Measurements from ENCODE around the gene VPS13D.

VPS13D gene

DNA sequence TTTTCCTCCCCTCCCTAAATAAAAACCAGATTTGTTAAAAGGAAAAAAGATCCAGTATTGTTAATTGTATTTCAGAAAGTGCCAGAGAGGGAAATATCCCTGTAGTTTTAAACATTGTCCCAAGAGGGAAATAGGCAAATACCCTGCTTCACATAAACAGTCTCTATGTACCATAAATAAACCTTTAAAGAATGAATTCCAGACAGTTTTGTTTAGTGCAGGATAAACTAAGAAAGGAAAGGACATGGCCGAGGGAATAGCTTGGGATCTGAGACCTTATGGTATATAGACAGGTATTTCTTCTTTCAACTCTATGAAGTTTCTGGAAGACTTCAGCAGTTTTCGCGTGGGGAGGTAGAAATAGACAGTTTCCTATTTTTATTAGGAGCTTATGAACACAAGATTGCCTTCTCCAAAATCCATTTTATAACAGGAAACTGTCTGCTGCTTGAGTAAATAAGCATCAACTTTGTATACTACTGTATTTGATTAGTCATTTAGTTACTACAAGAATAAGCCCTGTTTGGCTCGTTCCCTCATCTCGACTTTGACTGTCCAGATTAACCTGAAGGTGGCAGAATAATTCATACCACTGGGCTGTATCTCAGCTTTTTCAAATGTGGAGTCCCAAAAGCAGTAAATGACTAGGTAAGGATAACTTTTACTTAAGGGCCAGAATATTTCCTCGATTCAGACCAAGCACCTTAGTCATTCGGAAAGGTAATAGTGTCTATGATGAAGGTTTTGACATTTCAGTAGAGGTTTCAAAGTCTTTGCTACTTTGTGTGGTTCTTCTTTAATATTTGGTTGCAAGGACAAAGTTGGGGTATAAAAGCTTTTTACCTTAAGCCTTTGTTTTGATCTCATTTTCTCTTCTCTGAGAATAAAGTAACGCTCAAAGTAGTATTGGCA lies 177.5 kb downstream of the VPS13D start:
- DNase-seq: no peak

- DNase-seq: no peak
Measured at GRCh38 chr1:12407962-12408454, 178.2 kb downstream of the VPS13D start.

GRCh38 chr1:12408662-12409061 lies 178.8 kb downstream of the VPS13D start:
- no peak for DNase-seq

DNA sequence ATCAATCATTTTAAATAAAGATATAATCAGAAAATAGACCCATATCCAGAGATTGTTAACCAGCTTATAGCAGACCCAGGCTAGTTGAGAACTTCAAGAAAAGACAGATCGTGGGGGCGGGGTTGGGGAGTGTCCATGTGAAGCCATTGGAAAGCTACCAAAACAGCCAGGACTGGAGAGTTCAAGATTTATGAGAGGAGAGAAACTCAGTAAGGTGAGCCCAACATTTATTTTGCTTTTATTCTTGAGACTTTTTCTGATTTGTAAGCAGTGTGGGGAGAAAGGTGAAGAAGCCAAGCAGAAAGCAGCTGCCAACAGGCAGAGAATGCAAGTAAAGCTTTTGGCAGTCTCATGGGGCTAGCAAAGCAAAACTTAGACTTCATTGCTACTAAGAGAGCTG lies 179.9 kb downstream of the VPS13D start:
- DNase-seq: no peak

GRCh38 chr1:12410351-12410750 lies 180.5 kb downstream of the VPS13D start:
- no peak for DNase-seq

DNA sequence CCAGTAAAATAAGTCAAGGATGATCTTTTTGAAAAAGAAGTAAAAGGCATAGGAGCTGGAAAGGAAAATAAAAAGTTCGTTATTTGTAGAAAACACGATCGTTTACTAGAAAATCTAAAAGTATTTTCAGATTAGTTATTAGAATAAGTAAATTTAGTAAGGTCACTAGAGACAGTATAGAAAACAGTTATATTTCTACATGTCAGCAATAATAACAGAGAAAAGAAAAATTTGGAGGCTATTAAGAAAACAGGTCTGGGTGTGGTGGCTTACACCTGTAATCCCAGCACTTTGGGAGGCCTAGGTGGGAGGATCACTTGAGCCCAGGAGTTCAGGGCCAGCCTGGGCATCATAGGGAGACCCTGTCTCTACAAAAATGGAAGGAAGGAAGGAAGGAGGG lies 181.3 kb downstream of the VPS13D start:
- DNase-seq: no peak

GRCh38 chr1:12411747-12412146 lies 181.9 kb downstream of the VPS13D start:
- DNase-seq: no peak

GRCh38 chr1:12412439-12412838 lies 182.6 kb downstream of the VPS13D start:
- DNase-seq: no peak

DNA sequence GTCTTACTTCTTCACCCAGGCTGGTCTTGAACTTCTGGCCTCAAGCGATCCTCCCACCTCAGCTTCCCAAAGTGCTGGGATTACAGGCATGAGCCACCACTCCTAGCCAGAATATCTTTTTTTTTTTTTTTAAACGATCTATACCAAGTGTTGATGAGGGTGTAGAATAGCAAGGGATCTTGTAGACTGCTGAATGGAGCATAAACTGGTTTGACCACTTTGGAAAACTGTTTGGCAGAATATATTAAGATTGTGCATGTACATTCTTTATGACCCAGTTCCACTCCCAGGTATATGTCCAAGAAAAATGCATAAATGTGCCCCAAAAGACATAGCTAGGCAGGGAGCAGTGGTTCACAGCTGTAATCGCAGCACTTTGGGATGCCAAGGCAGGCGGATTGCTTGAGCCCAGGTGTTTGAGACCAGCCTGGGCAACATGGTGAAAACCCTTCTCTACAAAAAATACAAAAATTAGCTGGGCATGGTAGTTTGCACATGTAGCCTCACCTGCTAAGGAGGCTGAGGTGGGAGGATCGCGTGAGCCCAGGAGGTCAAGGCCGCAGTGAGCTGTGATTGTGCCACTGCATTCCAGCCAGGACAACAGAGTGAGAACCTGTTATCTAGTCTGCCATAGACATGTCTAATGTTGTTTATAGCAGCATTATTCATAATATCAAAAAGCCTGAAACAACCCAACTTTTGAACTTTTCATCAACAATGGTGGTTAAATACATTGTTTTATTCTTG lies 184.0 kb downstream of the VPS13D start:
- no peak for DNase-seq

- no peak for DNase-seq
Measured at GRCh38 chr1:12414444-12415018, 184.7 kb downstream of the VPS13D start.

GRCh38 chr1:12415038-12415466 lies 185.2 kb downstream of the VPS13D start:
- no peak for DNase-seq

- DNase-seq: no peak
Measured at GRCh38 chr1:12416101-12416500, 186.3 kb downstream of the VPS13D start.

DNA sequence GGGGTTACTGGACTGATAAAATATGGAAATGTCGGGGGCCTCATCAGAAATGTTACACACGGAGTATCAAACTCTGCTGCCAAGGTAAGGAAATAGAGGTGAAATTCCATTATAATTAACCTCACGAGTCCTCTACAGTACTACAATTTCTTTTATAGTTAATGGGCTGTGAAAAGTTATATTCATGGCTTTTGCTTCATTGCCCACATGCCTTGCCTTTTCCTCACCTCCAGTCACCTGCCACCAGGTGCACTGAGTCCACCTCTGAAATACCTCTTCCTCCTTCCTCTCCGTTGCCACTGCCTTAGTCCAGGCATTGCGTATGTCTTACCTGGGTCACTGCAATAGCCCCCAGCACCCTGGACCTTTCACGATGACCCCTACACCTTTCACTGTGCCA lies 186.9 kb downstream of the VPS13D start:
- no peak for DNase-seq

DNA sequence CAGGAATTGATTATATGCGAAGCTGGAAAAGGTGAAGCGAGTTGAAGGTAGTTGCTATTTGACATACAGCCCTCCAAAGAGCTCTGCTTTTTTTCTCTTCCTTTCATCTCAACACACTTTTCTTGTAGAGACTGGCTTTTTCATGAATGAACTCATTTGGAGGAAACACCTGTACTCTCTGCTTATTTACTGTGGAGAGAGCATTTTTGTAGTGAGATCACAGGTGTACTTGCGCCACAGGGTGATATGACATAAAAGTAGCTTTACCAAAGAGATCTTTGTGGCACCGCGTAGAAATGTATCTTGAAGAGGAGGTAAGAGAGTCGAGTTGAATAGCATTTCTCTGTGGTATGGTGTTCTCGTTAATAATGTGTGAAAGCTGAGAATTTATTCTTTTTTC lies 187.6 kb downstream of the VPS13D start:
- no peak for DNase-seq

- DNase-seq: no peak
Measured at GRCh38 chr1:12420171-12420570, 190.3 kb downstream of the VPS13D start.

- DNase-seq: no peak
Measured at GRCh38 chr1:12422488-12422887, 192.7 kb downstream of the VPS13D start.

- peak; percentile 7 for DNase-seq
Measured at GRCh38 chr1:12424087-12424529, 194.3 kb downstream of the VPS13D start.

GRCh38 chr1:12424793-12425192 lies 195.0 kb downstream of the VPS13D start:
- DNase-seq: no peak

DNA sequence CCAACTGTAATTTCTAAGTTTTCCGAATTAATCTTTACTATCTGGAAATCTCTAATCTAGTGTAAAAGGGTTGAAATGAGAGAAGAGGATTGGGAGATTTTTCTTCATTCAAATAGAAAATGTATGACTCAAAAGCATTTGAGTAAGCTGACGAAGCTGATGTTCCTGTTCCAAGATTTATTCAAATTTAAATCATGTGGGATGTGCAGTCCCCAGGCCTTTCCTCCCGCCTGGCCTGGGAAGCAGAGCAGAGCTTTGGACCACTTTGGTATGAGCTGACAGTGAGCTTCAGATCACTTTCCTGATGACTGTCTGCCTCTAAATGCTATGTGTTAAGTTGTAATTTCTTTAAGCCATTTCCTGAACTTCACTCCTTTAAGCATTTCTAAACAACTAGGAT lies 196.2 kb downstream of the VPS13D start:
- no peak for DNase-seq

- DNase-seq: no peak
Measured at GRCh38 chr1:12428334-12428733, 198.5 kb downstream of the VPS13D start.

- DNase-seq: no peak
Measured at GRCh38 chr1:12430525-12430924, 200.7 kb downstream of the VPS13D start.

DNA sequence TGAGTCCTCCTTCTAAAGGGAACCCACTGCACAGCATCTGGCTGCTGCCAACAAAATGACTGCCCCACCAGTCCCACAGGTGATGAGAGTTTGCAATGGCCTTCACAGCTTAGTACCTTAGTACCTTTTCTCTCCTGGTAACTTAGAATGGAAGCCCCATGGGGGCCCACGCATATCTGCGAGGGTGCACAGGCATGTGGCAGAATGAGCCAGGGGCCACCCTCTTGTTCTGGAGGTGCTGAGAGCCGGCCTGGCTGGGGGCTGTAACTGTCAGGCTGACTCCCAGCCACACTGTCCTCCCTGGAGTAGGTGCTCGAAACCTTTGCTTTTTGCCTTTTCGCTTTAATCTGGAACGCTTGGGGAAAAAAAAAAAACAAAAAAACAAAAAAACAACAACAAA lies 203.1 kb downstream of the VPS13D start:
- no peak for DNase-seq

DNA sequence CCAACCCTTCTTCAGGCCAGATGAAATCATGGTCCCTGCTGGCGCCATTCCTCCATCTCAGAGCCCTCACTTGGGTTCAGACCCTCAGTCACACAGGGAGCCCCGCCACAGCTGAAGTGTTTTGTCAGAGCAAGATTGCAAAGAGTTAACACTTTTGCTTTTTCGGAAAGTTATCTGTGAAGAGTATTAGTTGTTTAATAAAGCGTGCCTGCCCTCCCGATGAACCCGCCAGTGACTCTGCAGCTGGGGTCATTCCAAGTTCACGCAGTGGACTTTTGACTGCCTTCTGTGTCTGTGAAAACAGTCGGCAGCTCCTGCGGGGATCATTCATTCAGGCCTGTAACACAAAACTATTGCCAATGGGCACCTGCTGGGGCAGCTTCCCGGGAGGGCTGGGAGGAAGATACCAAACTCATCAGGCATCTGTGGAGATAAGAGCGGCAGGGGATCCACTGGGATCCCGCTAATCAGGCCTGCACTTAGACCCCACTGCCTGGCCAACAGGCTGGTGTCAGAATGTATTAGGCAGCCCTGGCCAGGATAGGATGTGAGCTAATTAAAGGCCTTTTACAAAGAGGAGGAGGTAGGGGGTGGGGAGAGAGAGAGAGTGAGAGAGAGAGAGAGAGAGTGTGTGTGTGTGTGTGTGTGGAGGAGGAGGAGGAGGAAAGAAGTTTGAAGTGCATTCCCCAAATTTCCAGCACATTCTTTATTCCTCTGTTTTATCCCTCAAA lies 203.7 kb downstream of the VPS13D start:
- no peak for DNase-seq
